Heart left ventricle (tissue), 13 donors: ENCODE data around the gene PCTP.
A peak's percentile ranks its signal among the peaks of the same experiment; 100 is the strongest.

Experiments
- POLR2A ChIP-seq, 2 donors: fragments of 450-650 bp; IDR thresholded peaks; one replicate each; pipeline ENCODE4 v1.6.1; 2017; ENCODE audit warnings: antibody characterized with exemption in 2 of 2, mild to moderate bottlenecking in 2 of 2, moderate library complexity in 2 of 2
- TF ChIP-seq, protein P1 (sequence below), 12 donors: fragments of 200-600 bp; sonication (generic) in 4 of 12; IDR thresholded peaks; one replicate each; pipeline versions ENCODE4 v1.5.0 to v1.8.0; 2018 to 2022; ENCODE audit warnings: antibody characterized with exemption in 12 of 12, mild to moderate bottlenecking in 5 of 12
- donor health status: ischemic (EF 13 %, LVEDD 7.1; RV severe dilation, severe dysfunction).
- donor health status: DM: no; HTN: yes; CAD: no.
- donor health status: DM: no; HTN: no; CAD: no.
- donor health status: ischemic (EF 25% LVEDD 6.9; RV normal size, moderate dysfunction).
- donor health status: ischemic (EF 25% LVEDD 5.7; RV mildly dilated, moderate dysfunction).
- donor health status: ischemic (EF 35%, LVEDD 5.7; RV mildly dilated, moderate dysfunction).
- donor health status: nonischemic (EF 11% LVEDD 7.7; RV severe dilation, severe dysfunction).
- donor health status: DM: yes; HTN: yes; CAD: no.
- donor health status: PGD.
- donor health status: ischemic (EF 29% LVEDD 5.4; RV normal size, mild dysfunction).
- donor health status: nonischemic (EF 23%, LVEDD 6.1; RV moderate dilation, normal function).

DNA sequence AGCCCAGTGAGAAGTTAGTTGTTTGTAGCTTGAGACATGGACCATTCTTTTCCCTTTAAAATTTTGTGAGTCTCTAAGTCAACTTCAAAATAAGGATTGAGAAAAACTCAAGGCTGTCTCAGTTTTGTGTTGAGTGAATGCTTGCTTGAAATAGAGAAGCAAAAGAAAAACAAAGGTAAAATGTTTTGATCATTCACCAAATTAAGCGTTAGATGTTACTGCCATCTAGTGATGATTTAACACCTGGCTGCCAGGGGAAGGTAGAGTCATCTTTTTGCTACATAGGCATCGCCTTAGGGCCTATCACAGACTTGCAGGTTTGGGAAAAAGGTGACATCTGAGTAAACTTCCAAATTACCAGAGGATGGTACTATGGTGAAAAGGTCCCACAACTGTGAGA is 74.4 kb downstream of the PCTP start:
- TF ChIP-seq, protein P1, sequence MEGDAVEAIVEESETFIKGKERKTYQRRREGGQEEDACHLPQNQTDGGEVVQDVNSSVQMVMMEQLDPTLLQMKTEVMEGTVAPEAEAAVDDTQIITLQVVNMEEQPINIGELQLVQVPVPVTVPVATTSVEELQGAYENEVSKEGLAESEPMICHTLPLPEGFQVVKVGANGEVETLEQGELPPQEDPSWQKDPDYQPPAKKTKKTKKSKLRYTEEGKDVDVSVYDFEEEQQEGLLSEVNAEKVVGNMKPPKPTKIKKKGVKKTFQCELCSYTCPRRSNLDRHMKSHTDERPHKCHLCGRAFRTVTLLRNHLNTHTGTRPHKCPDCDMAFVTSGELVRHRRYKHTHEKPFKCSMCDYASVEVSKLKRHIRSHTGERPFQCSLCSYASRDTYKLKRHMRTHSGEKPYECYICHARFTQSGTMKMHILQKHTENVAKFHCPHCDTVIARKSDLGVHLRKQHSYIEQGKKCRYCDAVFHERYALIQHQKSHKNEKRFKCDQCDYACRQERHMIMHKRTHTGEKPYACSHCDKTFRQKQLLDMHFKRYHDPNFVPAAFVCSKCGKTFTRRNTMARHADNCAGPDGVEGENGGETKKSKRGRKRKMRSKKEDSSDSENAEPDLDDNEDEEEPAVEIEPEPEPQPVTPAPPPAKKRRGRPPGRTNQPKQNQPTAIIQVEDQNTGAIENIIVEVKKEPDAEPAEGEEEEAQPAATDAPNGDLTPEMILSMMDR (IDR thresholded peaks at IDR 0.05), result peak in 9 of 12 donors; percentile 8 to 50 (median 39)
- TF ChIP-seq POLR2A (IDR thresholded peaks at IDR 0.05), result no peak
